GM23338 (cell line): ENCODE results near the gene PURA. TPM values are rescaled to one million over a fixed set of nuclear protein-coding genes. Genes with fewer than 3 reads are reported as not detected.

Experiments used
- ATAC-seq: fragments of 200-7000 bp; cut with Tn5 transposase; 3 replicates; pipeline ENCODE4 v1.9.1; 2020
- DNase-seq: peaks from one replicate; pipeline ENCODE4 v3.0.0-alpha.2; 2015; ENCODE audit warnings: low spot score
- H2AFZ ChIP-seq: fragments of 200-600 bp; sonication (generic); 2 replicates; pipeline ENCODE4 v1.8.0; 2016; ENCODE audit warnings: antibody characterized with exemption, mild to moderate bottlenecking, moderate library complexity
- H3F3A ChIP-seq: fragments of 200-600 bp; sonication (generic); replicated peaks from 2 replicates; pipeline ENCODE4 v1.8.0; 2017; ENCODE audit warnings: antibody characterized with exemption, mixed run types, low read depth
- H3K27ac ChIP-seq: fragments of 200-600 bp; sonication (generic); 2 replicates; pipeline ENCODE4 v1.6.1; 2016; ENCODE audit warnings: low read depth
- H3K27me3 ChIP-seq: fragments of 200-600 bp; sonication (generic); 2 replicates; pipeline ENCODE4 v1.8.0; 2016; ENCODE audit warnings: mild to moderate bottlenecking, mixed run types, moderate library complexity; ENCODE audit not compliant: insufficient read depth
- H3K36me3 ChIP-seq: fragments of 200-600 bp; sonication (generic); 2 replicates; pipeline ENCODE4 v1.8.0; 2016; ENCODE audit warnings: mild to moderate bottlenecking; ENCODE audit not compliant: insufficient read depth
- H3K4me1 ChIP-seq: fragments of 200-600 bp; sonication (generic); 2 replicates; pipeline ENCODE4 v1.8.0; 2016; ENCODE audit warnings: mild to moderate bottlenecking, moderate library complexity; ENCODE audit not compliant: insufficient read depth
- H3K4me2 ChIP-seq: fragments of 200-600 bp; sonication (generic); 2 replicates; pipeline ENCODE4 v1.7.1; 2017; ENCODE audit warnings: mixed run types
- H3K4me3 ChIP-seq: fragments of 200-600 bp; sonication (generic); 2 replicates; pipeline ENCODE4 v1.6.1; 2016; ENCODE audit warnings: mixed run types
- H3K79me2 ChIP-seq: fragments of 200-600 bp; sonication (generic); replicated peaks from 2 replicates; pipeline ENCODE4 v1.8.0; 2017; ENCODE audit warnings: mild to moderate bottlenecking; ENCODE audit not compliant: insufficient read depth
- H3K9me2 ChIP-seq: fragments of 200-600 bp; sonication (generic); 2 replicates; pipeline ENCODE4 v1.8.0; 2017; ENCODE audit not compliant: insufficient read depth
- H4K20me1 ChIP-seq: fragments of 200-600 bp; sonication (generic); replicated peaks from 2 replicates; pipeline ENCODE4 v1.8.0; 2017; ENCODE audit warnings: mild to moderate bottlenecking; ENCODE audit not compliant: insufficient read depth
- H3K27ac Mint-ChIP-seq: 2 replicates; pipeline ENCODE4 v1.8.0; 2020; ENCODE audit warnings: inconsistent platforms, mild to moderate bottlenecking, moderate library complexity, mixed read lengths
- H3K27me3 Mint-ChIP-seq: 3 replicates; pipeline ENCODE4 v1.8.0; 2022; ENCODE audit warnings: low read depth, mild to moderate bottlenecking, moderate library complexity, mixed read lengths, inconsistent platforms; ENCODE audit not compliant: insufficient read depth, poor library complexity
- H3K36me3 Mint-ChIP-seq: 3 replicates; pipeline ENCODE4 v1.8.0; 2021; ENCODE audit warnings: low read depth, mild to moderate bottlenecking, inconsistent platforms, moderate library complexity, mixed read lengths
- H3K4me1 Mint-ChIP-seq: 3 replicates; pipeline ENCODE4 v1.8.0; 2020; ENCODE audit warnings: mild to moderate bottlenecking, inconsistent platforms, mixed read lengths
- H3K4me3 Mint-ChIP-seq: 3 replicates; pipeline ENCODE4 v1.8.0; 2021; ENCODE audit warnings: moderate library complexity, mild to moderate bottlenecking, inconsistent platforms, mixed read lengths
- H3K9me3 Mint-ChIP-seq: 3 replicates; pipeline ENCODE4 v1.8.0; 2020; ENCODE audit warnings: moderate library complexity, mild to moderate bottlenecking, inconsistent platforms, mixed read lengths
- EZH2 ChIP-seq: fragments of 200-600 bp; sonication (generic); IDR thresholded peaks from one replicate; pipeline ENCODE4 v1.8.0; 2017; ENCODE audit warnings: antibody characterized with exemption, mild to moderate bottlenecking, low read depth; ENCODE audit not compliant: unreplicated experiment
- EZH2phosphoT487 ChIP-seq: fragments of 200-600 bp; sonication (generic); IDR thresholded peaks from one replicate; pipeline ENCODE4 v1.8.1; 2018; ENCODE audit warnings: antibody characterized with exemption; ENCODE audit not compliant: unreplicated experiment
- NANOG ChIP-seq: IDR thresholded peaks from 2 replicates; pipeline ENCODE4 v1.6.1; 2016; ENCODE audit warnings: antibody characterized with exemption, borderline replicate concordance
- POLR2AphosphoS5 ChIP-seq: IDR thresholded peaks from 2 replicates; pipeline ENCODE4 v1.6.1; 2016; ENCODE audit warnings: antibody characterized with exemption, low read depth
- STAT1 ChIP-seq: IDR thresholded peaks from one replicate; pipeline ENCODE4 v1.6.1; 2016; ENCODE audit warnings: antibody characterized with exemption; ENCODE audit not compliant: unreplicated experiment
- ZNF114 ChIP-seq: fragments of 250-450 bp; sonication (Bioruptor Pico); IDR thresholded peaks from 2 replicates; pipeline ENCODE4 v1.5.0; 2020; ENCODE audit warnings: mild to moderate bottlenecking, moderate library complexity
- ZNF331 ChIP-seq: fragments of 250-450 bp; sonication (Bioruptor Pico); IDR thresholded peaks from 2 replicates; pipeline ENCODE4 v1.5.0; 2020; ENCODE audit warnings: low read depth, mild to moderate bottlenecking, moderate library complexity
- polyA plus RNA-seq: library from polyadenylated mRNA; unstranded; fragments of >200 nt; fragmentation: Nextera tagmentation; extraction: Ambion mirVana; gene quantifications from 2 replicates; pipeline ENCODE4 v1.2.1, GENCODE V29; 2016
- total RNA-seq: library from RNA; depleted of rRNA; stranded (reverse); fragments of >200 nt; shearing (Covaris generic); gene quantifications from 2 replicates; pipeline ENCODE4 v1.2.3, GENCODE V29; 2014
- TF ChIP-seq, protein P1 (sequence below), 2 experiments: fragments of 200-600 bp in 1 of 2; sonication (generic) in 1 of 2; conservative IDR thresholded peaks; 2 replicates each; pipeline versions ENCODE4 v1.5.1 to v1.6.1; 2016 to 2017; ENCODE audit warnings: antibody characterized with exemption in 2 of 2, low read depth in 2 of 2, mild to moderate bottlenecking in 2 of 2, moderate library complexity in 1 of 2
- TF ChIP-seq, protein P2 (sequence below): fragments of 250-450 bp; sonication (Bioruptor Pico); IDR thresholded peaks from 2 replicates; pipeline ENCODE4 v1.5.0; 2020; ENCODE audit warnings: mild to moderate bottlenecking, moderate library complexity

The PURA gene
- total and polyA plus RNA-seq, 2 experiments from 2014 or later = 1.5 to 2.3 TPM

DNA sequence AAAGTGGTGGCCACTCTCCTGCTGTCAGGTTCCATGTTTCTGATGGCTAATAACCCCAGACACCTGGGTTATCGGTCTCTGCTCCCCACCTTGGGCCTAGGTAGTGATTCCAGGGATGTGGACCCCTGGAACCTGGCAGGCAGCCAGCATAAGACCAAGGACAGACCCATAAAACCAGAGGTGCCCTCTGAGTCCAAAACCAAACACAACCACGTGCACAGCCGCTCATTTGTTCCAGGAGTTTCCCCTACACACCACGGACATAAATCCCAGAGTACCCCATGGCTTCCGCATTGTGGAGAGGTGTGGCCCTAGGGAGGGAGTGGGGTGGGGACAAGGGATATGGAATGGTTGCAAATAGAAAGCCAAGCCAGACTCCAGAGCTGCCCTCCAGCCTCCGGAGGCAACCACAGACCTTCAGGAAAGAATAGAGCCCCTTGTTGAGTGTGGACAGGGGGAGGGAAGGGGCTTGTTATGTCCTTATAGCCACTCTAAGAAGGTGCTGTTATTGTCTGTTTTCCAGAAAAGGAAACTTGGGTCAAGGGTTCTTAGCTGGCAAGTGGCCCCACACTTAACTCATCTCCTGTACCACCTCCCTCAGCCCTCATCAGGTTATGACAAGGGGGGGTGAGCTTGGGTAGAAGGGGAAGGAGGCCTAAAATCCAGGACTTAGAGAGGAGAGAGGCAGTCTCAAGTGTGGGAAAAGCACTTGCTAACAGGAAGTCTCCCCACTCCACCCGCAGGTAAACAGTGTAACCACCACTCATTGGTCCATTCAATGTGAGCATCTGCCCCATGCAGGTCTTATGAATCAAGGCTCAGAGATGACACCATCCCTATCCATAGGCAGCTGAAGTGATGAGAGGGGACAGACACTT, 37.5 kb downstream of the PURA start:
- TF ChIP-seq NANOG (no peak), ZNF114 (no peak)
- H3F3A ChIP-seq = no peaks in the 10 kb centered on the region
- no peaks in the 10 kb centered on the region for H3K9me2 ChIP-seq
- H2AFZ ChIP-seq = no peak overlapping the region
- DNase-seq (no peak), ATAC-seq (no peak)
- no peak overlapping the region for H3K4me3 ChIP-seq
- H3K9me3 Mint-ChIP-seq = no peaks in the 10 kb centered on the region
- no peaks in the 10 kb centered on the region; the same call in 1 of the 2 replicates for H3K36me3 ChIP-seq
- H3K36me3 Mint-ChIP-seq = no peaks in the 10 kb centered on the region
- no peaks in the 10 kb centered on the region; the same call in 1 of the 2 replicates for H4K20me1 ChIP-seq
- peaks cover 46% of the 10 kb centered on the region for H3K4me1 Mint-ChIP-seq
- H3K27ac ChIP-seq = no peak overlapping the region
- peaks cover 54% of the 10 kb centered on the region for H3K27me3 ChIP-seq
- H3K27ac Mint-ChIP-seq = no peak overlapping the region
- peaks cover 31% of the 10 kb centered on the region for H3K27me3 Mint-ChIP-seq
- H3K79me2 ChIP-seq = no peaks in the 10 kb centered on the region
- peak overlapping the region; percentile 72; the same call in 1 of the 2 replicates for H3K4me2 ChIP-seq
- no peak overlapping the region; the same call in 2 of the 3 replicates for H3K4me3 Mint-ChIP-seq
- peaks cover 24% of the 10 kb centered on the region for H3K4me1 ChIP-seq

DNA sequence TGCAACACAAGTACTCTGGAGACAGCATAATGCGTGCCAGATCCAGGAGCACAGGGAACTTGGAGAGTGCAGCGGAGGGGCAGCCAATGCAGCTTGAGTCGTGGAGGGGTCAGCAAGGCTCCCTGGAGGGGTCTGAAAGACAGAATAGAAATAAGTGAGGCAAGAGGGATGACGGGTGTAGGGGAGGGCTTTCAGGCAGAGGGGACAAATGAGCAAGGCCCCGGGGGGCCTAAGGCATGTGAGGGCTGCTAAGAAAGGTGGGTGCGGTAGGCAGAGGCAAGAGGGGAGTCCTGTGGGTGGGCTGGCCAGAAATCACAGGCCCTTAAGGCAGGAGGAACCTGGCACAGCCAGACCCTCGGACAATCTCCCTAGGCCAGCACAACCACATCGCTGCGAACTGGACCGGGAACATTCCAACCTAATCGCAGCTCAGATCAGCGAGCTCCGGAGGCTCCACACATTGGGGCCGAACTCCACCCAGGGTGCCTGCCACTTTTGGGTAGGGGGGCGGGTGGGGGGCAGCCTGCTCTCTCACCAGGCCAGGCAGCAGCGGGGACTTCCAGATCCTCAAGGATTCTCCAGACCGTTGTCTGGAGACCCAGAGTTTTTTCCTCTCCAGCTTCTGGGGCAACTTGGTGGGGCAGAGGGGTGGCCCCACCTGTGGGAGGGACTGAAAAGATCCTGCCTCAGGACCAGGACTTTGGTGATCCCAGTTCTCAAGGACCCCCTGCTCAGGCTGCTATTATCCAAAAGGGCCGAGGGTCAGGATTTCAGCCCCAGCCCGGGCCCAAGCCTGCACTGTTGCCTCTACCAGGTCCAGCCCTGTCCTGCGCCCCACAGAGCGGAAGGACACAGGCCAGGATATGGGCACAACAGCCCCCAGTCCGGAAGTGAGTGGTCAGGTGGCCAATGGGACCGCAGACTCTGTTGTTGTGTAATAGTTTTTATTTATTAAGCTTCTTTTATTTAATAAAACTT, 38.4 kb downstream of the PURA start:
- Histone ChIP-seq H3K27me3 (peaks cover 49% of the 10 kb centered on the region), H3K79me2 (no peaks in the 10 kb centered on the region), H3K4me3 (peak overlapping the region; percentile 38; the same call in 1 of the 2 replicates), H2AFZ (no peak overlapping the region; the same call in 1 of the 2 replicates), H3K4me2 (peak overlapping the region; percentile 72), H3K27ac (no peak overlapping the region), H3K4me1 (peaks cover 24% of the 10 kb centered on the region), H3K36me3 (no peaks in the 10 kb centered on the region), H3K9me2 (no peaks in the 10 kb centered on the region), H3F3A (no peaks in the 10 kb centered on the region), H4K20me1 (no peaks in the 10 kb centered on the region; the same call in 1 of the 2 replicates)
- peak; percentile 6 for ATAC-seq
- TF ChIP-seq, protein P1, sequence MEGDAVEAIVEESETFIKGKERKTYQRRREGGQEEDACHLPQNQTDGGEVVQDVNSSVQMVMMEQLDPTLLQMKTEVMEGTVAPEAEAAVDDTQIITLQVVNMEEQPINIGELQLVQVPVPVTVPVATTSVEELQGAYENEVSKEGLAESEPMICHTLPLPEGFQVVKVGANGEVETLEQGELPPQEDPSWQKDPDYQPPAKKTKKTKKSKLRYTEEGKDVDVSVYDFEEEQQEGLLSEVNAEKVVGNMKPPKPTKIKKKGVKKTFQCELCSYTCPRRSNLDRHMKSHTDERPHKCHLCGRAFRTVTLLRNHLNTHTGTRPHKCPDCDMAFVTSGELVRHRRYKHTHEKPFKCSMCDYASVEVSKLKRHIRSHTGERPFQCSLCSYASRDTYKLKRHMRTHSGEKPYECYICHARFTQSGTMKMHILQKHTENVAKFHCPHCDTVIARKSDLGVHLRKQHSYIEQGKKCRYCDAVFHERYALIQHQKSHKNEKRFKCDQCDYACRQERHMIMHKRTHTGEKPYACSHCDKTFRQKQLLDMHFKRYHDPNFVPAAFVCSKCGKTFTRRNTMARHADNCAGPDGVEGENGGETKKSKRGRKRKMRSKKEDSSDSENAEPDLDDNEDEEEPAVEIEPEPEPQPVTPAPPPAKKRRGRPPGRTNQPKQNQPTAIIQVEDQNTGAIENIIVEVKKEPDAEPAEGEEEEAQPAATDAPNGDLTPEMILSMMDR (conservative IDR thresholded peaks at IDR 0.05; ENCODE audit: low read depth in 2 of 2) = no peak
- TF ChIP-seq EZH2 (no peak), POLR2AphosphoS5 (no peak), EZH2phosphoT487 (no peak), NANOG (no peak), STAT1 (no peak), ZNF331 (CRISPR knock-in tag) (no peak)
- TF ChIP-seq, protein P2, sequence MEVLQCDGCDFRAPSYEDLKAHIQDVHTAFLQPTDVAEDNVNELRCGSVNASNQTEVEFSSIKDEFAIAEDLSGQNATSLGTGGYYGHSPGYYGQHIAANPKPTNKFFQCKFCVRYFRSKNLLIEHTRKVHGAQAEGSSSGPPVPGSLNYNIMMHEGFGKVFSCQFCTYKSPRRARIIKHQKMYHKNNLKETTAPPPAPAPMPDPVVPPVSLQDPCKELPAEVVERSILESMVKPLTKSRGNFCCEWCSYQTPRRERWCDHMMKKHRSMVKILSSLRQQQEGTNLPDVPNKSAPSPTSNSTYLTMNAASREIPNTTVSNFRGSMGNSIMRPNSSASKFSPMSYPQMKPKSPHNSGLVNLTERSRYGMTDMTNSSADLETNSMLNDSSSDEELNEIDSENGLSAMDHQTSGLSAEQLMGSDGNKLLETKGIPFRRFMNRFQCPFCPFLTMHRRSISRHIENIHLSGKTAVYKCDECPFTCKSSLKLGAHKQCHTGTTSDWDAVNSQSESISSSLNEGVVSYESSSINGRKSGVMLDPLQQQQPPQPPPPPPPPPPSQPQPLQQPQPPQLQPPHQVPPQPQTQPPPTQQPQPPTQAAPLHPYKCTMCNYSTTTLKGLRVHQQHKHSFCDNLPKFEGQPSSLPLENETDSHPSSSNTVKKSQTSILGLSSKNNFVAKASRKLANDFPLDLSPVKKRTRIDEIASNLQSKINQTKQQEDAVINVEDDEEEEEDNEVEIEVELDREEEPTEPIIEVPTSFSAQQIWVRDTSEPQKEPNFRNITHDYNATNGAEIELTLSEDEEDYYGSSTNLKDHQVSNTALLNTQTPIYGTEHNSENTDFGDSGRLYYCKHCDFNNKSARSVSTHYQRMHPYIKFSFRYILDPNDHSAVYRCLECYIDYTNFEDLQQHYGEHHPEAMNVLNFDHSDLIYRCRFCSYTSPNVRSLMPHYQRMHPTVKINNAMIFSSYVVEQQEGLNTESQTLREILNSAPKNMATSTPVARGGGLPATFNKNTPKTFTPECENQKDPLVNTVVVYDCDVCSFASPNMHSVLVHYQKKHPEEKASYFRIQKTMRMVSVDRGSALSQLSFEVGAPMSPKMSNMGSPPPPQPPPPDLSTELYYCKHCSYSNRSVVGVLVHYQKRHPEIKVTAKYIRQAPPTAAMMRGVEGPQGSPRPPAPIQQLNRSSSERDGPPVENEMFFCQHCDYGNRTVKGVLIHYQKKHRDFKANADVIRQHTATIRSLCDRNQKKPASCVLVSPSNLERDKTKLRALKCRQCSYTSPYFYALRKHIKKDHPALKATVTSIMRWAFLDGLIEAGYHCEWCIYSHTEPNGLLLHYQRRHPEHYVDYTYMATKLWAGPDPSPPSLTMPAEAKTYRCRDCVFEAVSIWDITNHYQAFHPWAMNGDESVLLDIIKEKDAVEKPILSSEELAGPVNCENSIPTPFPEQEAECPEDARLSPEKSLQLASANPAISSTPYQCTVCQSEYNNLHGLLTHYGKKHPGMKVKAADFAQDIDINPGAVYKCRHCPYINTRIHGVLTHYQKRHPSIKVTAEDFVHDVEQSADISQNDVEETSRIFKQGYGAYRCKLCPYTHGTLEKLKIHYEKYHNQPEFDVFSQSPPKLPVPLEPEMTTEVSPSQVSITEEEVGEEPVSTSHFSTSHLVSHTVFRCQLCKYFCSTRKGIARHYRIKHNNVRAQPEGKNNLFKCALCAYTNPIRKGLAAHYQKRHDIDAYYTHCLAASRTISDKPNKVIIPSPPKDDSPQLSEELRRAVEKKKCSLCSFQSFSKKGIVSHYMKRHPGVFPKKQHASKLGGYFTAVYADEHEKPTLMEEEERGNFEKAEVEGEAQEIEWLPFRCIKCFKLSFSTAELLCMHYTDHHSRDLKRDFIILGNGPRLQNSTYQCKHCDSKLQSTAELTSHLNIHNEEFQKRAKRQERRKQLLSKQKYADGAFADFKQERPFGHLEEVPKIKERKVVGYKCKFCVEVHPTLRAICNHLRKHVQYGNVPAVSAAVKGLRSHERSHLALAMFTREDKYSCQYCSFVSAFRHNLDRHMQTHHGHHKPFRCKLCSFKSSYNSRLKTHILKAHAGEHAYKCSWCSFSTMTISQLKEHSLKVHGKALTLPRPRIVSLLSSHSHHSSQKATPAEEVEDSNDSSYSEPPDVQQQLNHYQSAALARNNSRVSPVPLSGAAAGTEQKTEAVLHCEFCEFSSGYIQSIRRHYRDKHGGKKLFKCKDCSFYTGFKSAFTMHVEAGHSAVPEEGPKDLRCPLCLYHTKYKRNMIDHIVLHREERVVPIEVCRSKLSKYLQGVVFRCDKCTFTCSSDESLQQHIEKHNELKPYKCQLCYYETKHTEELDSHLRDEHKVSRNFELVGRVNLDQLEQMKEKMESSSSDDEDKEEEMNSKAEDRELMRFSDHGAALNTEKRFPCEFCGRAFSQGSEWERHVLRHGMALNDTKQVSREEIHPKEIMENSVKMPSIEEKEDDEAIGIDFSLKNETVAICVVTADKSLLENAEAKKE = no peak
- H3K9me3 Mint-ChIP-seq = no peaks in the 10 kb centered on the region
- no peak overlapping the region for H3K27ac Mint-ChIP-seq
- H3K4me3 Mint-ChIP-seq = no peak overlapping the region; the same call in 2 of the 3 replicates
- H3K27me3 Mint-ChIP-seq = peaks cover 21% of the 10 kb centered on the region
- H3K4me1 Mint-ChIP-seq = peaks cover 46% of the 10 kb centered on the region
- H3K36me3 Mint-ChIP-seq = no peaks in the 10 kb centered on the region
- no peak for DNase-seq
